Dermis blood vessel endothelial cell (primary cell): Measurements from ENCODE around the gene MAGEA2. TPM values are rescaled to one million over a fixed set of nuclear protein-coding genes. Genes with fewer than 3 reads are reported as not detected.
"Not testable (repeated sequence)": the region's sequence is repeated elsewhere in the genome, so short reads cannot be mapped to it uniquely, and the experiment has no call there.

ENCODE experiments used
- DNase-seq: peaks from one replicate; pipeline ENCODE4 v3.0.0; 2010
- total RNA-seq: library from RNA; depleted of rRNA; stranded (reverse); fragments of >200 nt; gene quantifications from 2 replicates; pipeline ENCODE4 v1.2.3, GENCODE V29; 2014

The MAGEA2 gene, protein sequence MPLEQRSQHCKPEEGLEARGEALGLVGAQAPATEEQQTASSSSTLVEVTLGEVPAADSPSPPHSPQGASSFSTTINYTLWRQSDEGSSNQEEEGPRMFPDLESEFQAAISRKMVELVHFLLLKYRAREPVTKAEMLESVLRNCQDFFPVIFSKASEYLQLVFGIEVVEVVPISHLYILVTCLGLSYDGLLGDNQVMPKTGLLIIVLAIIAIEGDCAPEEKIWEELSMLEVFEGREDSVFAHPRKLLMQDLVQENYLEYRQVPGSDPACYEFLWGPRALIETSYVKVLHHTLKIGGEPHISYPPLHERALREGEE
- not detected in 2 replicates for total RNA-seq

DNA sequence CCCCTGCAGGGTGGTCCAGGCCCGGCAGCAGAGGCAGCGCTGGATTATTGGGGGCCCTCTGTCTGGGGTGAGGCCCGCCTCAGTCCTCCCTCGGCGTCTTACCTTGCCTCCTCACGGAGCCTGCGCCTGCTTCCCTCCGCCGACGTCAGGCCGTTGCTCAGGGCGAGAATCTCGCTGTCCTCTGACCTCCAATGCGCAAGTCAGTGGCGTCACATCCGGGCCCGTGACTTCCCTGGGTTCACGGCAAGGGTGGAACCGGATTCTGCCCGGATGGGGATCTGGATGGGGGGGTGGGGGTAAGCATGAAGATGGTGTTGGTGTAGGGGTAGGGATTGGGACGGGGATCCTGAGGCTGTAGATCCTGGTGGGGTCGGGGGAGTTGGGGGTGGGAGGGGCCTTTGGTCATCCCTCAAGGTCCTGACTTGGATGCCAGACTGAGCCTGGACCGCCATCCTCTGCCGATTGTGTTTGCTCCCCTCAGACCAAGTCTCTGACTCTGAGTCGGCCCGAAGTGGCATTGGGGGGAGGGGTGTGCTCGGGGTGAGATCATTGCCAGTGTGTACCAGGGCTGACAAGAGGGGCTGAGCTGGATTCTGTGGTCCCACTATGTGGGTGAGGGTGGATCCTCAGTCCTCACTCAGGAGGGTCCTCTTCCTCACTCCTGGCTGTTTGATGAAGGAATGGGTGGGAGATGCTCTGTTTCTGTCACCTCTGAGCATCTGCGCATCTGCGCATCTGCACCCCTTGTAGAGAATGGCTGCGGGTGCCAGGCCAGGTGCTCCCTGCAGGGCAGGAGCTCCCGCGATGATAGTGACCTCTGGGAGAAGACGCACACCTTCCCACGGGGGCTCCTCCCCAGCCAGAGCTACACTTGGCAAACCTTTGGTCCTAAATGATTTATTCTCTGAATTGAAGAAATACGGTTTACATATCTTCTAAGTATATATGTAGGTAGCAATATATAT lies at the start of gene MAGEA2:
TSS of gene MAGEA2 (minus strand) at position 157 of the 965 bp plus-strand sequence. CDS start 2,479 bp downstream, outside the sequence.
- DNase-seq, result not testable (repeated sequence)

DNA sequence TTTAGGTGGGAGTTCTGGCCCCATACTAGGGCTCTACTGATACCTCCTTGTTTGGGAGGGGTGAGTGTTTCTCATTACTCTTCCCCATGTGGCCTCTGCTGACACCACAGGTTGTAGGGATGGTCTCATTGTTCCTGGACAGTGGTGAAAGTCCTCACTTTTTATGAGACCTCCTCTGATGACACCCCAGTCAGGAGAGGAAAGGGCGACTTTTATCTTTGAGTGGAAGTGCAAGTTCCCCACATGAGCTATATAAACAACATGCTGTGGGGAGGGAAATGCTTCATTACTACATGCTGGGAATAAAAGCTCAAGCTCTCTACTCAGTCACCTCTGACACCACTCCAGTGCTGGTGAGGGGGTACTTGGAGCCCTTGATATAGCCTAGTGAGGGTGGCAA lies 45.3 kb upstream of the MAGEA2 start:
- no peak for DNase-seq

DNA sequence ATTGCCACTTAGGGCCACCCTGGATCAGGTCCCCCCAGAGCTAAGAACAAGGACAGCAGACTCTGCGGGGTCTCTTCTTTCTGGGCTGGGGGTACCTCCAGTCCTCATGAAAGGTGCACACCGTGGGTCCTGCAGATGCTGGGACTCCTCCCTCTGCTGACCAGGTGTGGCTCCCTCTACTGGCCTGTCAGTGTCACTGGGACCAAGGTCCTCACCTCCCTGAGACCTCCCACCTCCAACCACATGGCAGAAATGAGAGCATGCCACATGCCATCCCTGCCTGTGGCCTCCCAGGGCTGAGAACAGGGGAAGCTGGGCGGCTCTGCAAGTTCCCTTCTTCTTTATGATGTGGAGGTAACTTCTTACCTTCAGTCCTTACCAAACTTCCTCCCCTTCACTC lies 33.4 kb upstream of the MAGEA2 start:
- not testable (repeated sequence) for DNase-seq

DNA sequence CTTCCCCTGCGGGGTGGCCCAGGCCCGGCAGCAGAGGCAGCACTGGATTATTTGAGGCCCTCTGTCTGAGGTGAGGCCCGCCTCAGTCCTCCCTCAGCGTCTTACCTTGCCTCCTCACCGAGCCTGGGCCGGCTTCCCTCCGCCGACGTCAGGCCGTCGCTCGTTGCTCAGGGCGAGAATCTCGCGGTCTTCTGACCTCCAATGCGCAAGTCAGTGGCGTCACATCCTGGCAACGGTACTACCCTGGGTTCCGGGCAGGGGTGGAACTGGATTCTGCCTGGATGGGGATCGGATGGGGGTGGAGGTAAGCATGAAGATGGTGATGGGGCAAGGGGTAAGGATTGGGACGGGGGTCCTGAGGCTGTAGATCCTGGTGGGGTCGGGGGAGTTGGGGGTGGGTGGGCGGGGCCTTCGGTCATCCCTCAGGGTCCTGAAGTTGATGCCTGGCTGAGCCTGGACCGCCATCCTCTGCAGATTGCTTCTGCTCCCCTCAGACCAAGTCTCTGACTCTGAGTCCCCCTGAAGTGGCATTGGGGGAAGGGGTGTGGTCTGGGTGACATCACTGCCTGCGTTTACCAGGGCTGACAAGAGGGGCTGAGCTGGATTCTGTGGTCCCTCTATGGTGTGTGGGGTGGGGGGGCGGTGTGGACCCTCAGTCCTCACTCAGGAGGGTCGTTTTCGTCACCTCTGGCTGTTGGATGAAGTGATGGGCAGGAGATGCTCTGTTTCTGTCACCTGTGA lies 16.1 kb upstream of the MAGEA2 start, which contains the start of gene MAGEA6:
TSS of gene MAGEA6 (minus strand) at position 141 of the 741 bp plus-strand sequence. CDS start 2,039 bp downstream, outside the sequence.
- DNase-seq, result not testable (repeated sequence)

DNA sequence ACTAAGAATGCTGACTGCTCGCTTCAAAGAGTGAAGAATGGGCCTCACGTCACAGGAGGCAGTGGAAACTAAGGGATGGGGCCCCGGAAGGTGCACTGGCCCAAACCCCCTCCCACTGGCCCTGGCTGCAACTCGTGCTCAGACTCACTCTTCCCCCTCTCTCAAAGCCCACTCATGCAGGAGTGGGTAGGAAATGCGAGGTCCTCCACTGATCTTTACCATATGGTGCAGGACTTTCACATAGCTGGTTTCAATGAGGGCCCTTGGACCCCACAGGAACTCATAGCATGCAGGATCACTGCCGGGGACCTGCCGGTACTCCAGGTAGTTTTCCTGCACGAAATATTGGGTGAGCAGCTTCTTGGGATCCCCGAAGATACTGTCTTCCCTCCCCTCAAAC lies 12.9 kb upstream of the MAGEA2 start:
- not testable (repeated sequence) for DNase-seq

DNA sequence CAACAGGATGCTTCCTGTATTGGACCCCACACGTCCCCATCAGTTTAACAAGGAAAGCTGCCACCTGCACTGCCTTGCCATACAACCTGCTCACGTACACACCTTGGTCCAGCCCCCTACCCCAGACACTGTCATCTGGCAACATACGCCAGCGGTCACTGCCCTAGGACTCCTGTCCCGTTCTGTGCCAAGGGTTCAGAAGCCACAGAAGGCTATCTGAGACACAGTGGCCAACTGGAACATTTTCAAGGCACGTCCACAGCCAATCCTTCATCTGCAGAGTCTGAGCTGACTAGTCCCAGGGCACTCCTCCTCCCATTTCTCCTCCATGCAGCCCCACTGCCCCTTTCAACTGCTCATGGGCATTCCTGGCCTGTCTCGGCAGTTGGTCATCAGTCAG lies 7.9 kb upstream of the MAGEA2 start:
- not testable (repeated sequence) for DNase-seq

DNA sequence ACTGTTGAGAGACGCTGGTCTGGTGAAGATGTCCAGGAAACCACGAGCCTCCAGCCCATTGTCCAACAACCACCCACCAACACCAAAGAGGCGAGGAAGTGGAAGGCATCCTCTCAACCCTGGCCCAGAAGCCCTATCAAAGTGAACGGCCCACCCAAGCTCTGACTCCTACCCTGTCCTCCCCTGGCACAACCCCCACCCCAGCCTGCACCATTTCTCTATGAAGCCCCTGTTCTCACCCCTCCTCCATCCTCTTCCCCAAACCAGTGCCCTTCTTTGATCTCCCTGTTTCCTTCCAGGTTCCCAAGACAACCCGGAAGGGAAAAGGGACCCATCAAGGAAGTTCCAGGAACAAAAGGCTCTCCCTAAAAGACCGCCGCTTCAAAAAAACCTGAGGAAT lies 5.9 kb upstream of the MAGEA2 start:
- not testable (repeated sequence) for DNase-seq

DNA sequence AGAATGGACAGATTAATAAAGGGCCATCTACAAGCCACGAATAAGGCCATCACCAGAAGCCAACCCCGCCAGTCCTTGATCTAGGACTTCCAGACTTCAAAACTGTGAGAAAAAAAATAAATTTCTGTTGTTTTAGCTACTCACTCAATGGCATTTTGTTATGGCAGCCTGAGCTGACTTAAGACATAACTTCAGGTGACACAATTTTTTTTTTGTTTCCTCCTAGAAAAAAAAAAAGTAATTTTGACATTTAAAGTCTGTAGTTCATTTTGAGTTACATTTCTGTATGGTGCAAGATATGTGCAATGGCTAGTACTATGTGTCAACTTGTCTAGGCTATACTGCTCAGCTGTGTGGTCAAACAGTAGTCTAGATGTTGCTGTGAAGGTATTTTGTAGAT lies 5.3 kb upstream of the MAGEA2 start, which contains the start of gene CSAG3:
TSS of gene CSAG3 (plus strand) at position 301 of the 400 bp plus-strand sequence.
- not testable (repeated sequence) for DNase-seq

DNA sequence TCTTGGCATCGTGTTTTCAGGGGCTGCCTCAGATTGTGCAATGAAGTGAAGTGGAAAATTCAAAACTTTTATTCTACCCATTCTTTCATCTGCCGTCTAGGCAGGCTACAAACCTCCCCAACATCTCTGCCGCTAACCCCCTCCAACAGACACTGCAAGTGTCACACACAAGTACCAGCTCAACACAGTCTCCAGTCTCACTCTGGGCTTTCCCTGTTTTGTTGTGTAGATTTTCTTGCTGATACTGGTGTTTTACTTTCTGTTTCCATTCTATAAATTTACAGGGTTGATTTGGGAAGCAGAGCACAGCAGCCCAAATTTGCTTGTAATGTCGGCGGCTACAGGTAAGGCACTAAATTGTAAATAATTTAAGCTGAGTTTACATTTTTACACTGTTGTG lies 1.2 kb upstream of the MAGEA2 start:
- DNase-seq, result not testable (repeated sequence)

DNA sequence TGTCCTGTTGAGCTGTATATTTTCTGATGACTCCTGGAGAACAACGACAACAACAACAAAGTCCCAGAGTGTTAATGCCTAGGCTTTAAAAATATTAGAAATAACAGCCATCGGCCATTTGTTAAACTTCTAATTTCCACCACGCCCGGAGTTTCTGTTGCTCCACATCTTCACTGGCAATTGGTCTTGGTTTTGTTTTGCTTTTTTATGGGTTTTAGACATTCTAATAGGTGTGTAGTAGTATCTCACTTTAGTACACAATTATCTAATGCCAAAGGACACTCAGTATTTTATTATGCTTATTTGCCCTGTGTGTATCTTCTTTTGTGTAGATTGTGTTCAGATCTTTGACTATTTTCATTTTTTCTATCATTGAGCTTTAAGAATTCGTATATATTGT lies 15.1 kb downstream of the MAGEA2 start:
- no peak for DNase-seq

DNA sequence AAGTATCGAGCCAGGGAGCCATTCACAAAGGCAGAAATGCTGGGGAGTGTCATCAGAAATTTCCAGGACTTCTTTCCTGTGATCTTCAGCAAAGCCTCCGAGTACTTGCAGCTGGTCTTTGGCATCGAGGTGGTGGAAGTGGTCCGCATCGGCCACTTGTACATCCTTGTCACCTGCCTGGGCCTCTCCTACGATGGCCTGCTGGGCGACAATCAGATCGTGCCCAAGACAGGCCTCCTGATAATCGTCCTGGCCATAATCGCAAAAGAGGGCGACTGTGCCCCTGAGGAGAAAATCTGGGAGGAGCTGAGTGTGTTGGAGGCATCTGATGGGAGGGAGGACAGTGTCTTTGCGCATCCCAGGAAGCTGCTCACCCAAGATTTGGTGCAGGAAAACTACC lies 17.1 kb downstream of the MAGEA2 start:
- DNase-seq, result not testable (repeated sequence)

DNA sequence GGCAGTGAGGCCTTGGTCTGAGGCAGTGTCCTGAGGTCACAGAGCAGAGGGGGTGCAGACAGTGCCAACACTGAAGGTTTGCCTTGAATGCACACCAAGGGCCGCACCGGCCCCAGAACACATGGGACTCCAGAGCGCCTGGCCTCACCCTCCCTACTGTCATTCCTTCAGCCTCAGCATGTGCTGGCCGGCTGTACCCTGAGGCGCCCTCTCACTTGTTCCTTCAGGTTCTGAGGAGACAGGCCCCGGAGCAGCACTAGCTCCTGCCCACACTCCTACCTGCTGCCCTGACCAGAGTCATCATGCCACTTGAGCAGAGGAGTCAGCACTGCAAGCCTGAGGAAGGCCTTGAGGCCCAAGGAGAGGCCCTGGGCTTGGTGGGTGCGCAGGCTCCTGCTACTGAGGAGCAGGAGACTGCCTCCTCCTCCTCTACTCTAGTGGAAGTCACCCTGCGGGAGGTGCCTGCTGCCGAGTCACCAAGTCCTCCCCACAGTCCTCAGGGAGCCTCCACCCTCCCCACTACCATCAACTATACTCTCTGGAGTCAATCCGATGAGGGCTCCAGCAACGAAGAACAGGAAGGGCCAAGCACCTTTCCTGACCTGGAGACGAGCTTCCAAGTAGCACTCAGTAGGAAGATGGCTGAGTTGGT lies 17.7 kb downstream of the MAGEA2 start:
- DNase-seq, result no peak

DNA sequence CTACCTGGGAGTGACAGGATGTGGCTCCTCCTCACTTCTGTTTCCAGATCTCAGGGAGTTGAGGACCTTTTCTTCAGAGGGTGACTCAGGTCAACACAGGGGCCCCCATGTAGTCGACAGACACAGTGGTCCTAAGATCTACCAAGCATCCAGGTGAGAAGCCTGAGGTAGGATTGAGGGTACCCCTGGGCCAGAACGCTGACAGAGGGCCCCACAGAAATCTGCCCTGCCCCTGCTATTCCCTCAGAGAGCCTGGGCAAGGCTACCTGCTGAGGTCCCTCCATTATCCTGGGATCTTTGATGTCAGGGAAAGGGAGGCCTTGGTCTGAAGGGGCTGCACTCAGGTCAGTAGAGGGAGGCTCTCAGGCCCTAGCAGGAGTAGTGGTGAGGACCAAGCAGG lies 18.5 kb downstream of the MAGEA2 start:
- no peak for DNase-seq

DNA sequence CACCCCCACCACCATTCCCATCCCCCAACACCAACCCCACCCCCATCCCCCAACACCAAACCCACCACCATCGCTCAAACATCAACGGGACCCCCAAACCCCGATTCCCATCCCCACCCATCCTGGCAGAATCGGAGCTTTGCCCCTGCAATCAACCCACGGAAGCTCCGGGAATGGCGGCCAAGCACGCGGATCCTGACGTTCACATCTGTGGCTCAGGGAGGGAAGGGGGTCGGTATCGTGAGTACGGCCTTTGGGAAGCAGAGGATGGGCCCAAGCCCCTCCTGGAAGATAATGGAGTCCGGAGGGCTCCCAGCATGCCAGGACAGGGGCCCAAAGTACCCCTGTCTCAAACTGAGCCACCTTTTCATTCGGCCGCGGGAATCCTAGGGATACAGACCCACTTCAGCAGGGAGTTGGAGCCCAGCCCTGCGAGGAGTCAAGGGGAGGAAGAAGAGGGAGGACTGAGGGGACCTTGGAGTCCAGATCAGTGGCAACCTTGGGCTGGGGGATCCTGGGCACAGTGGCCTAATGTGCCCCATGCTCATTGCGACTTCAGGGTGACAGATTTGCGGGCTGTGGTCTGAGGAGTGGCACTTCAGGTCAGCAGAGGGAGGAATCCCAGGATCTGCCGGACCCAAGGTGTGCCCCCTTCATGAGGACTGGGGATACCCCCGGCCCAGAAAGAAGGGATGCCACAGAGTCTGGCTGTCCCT lies 19.3 kb downstream of the MAGEA2 start:
- not testable (repeated sequence) for DNase-seq

DNA sequence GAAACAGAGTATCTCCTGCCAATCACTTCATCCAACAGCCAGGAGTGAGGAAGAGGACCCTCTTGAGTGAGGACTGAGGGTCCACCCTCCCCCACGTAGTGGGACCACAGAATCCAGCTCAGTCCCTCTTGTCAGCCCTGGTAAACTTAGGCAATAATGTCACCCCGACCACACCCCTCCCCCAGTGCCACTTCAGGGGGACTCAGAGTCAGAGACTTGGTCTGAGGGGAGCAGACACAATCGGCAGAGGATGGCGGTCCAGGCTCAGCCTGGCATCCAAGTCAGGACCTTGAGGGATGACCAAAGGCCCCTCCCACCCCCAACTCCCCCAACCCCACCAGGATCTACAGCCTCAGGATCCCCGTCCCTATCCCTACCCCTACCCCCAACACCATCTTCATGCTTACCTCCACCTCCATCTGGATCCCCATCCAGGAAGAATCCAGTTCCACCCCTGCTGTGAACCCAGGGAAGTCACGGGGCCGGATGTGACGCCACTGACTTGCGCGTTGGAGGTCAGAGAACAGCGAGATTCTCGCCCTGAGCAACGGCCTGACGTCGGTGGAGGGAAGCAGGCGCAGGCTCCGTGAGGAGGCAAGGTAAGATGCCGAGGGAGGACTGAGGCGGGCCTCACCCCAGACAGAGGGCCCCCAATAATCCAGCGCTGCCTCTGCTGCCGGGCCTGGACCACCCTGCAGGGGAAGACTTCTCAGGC lies 20.2 kb downstream of the MAGEA2 start, which contains the start of the genes CSAG1 and MAGEA12:
TSS of gene CSAG1 (minus strand) at position 461 of the 715 bp plus-strand sequence. CDS start 1,261 bp downstream, outside the sequence.
TSS of gene MAGEA12 (plus strand) at position 497 of the 715 bp plus-strand sequence. CDS start 2,405 bp downstream, outside the sequence.
- DNase-seq, result no peak

DNA sequence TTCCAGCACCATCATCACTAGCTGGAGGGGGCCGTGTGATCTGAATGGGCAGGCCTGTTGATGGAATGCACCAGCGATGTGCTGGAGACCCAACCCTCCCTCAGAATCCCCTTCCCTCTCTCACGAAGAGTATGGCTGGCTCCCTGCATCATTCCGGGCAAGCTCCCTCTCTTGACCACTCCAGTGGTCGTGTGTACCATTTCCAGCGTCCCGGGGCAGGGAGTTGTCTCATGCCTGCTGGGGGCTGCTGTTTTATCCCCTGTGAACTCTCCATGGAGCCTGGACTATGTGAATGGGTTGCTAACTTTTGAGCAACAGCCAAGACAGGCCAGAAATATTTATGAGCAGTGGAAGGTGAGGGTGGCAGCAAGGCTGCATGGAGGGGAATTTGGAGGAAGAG lies 28.2 kb downstream of the MAGEA2 start:
- no peak for DNase-seq

DNA sequence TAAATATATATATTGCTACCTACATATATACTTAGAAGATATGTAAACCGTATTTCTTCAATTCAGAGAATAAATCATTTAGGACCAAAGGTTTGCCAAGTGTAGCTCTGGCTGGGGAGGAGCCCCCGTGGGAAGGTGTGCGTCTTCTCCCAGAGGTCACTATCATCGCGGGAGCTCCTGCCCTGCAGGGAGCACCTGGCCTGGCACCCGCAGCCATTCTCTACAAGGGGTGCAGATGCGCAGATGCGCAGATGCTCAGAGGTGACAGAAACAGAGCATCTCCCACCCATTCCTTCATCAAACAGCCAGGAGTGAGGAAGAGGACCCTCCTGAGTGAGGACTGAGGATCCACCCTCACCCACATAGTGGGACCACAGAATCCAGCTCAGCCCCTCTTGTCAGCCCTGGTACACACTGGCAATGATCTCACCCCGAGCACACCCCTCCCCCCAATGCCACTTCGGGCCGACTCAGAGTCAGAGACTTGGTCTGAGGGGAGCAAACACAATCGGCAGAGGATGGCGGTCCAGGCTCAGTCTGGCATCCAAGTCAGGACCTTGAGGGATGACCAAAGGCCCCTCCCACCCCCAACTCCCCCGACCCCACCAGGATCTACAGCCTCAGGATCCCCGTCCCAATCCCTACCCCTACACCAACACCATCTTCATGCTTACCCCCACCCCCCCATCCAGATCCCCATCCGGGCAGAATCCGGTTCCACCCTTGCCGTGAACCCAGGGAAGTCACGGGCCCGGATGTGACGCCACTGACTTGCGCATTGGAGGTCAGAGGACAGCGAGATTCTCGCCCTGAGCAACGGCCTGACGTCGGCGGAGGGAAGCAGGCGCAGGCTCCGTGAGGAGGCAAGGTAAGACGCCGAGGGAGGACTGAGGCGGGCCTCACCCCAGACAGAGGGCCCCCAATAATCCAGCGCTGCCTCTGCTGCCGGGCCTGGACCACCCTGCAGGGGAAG lies 39.5 kb downstream of the MAGEA2 start, which contains the start of gene MAGEA2B:
TSS of gene MAGEA2B (plus strand) at position 814 of the 973 bp plus-strand sequence. CDS start 2,479 bp downstream, outside the sequence.
- DNase-seq, result not testable (repeated sequence)

DNA sequence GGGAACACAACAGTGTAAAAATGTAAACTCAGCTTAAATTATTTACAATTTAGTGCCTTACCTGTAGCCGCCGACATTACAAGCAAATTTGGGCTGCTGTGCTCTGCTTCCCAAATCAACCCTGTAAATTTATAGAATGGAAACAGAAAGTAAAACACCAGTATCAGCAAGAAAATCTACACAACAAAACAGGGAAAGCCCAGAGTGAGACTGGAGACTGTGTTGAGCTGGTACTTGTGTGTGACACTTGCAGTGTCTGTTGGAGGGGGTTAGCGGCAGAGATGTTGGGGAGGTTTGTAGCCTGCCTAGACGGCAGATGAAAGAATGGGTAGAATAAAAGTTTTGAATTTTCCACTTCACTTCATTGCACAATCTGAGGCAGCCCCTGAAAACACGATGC lies 40.4 kb downstream of the MAGEA2 start:
- DNase-seq, result not testable (repeated sequence)

DNA sequence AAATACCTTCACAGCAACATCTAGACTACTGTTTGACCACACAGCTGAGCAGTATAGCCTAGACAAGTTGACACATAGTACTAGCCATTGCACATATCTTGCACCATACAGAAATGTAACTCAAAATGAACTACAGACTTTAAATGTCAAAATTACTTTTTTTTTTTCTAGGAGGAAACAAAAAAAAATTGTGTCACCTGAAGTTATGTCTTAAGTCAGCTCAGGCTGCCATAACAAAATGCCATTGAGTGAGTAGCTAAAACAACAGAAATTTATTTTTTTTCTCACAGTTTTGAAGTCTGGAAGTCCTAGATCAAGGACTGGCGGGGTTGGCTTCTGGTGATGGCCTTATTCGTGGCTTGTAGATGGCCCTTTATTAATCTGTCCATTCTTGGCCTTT lies 44.5 kb downstream of the MAGEA2 start, which contains the start of gene CSAG2:
TSS of gene CSAG2 (minus strand) at position 101 of the 400 bp plus-strand sequence. CDS start 161 bp downstream, outside the sequence.
- not testable (repeated sequence) for DNase-seq
